MM.1S (cell line): Measurements from ENCODE around the gene DPYSL5.

Experiments
- DNase-seq: peaks from one replicate; pipeline ENCODE4 v3.0.0-alpha.2; 2015
- H2AFZ ChIP-seq: fragments of 300-600 bp; sonication (generic); 2 replicates; pipeline ENCODE4 v1.6.0; 2016; ENCODE audit warnings: antibody characterized with exemption, low read length
- H3F3A ChIP-seq: fragments of 300-600 bp; sonication (generic); 2 replicates; pipeline ENCODE4 v1.6.1; 2016; ENCODE audit warnings: mild to moderate bottlenecking, antibody characterized with exemption, low read length, moderate library complexity, mixed read lengths; ENCODE audit not compliant: insufficient read depth
- H3K27ac ChIP-seq: fragments of 300-600 bp; sonication (generic); 2 replicates; pipeline ENCODE4 v1.5.1; 2016; ENCODE audit warnings: mild to moderate bottlenecking, low read length
- H3K27me3 ChIP-seq: fragments of 300-600 bp; sonication (generic); replicated peaks from 2 replicates; pipeline ENCODE4 v1.6.0; 2016; ENCODE audit warnings: low read length; ENCODE audit not compliant: insufficient read depth
- H3K36me3 ChIP-seq: fragments of 300-600 bp; sonication (generic); replicated peaks from 2 replicates; pipeline ENCODE4 v1.6.1; 2016; ENCODE audit warnings: mild to moderate bottlenecking, low read length, mixed read lengths; ENCODE audit not compliant: insufficient read depth
- H3K4me1 ChIP-seq: fragments of 300-600 bp; sonication (generic); 2 replicates; pipeline ENCODE4 v1.6.1; 2016; ENCODE audit warnings: low read length, mixed read lengths
- H3K4me2 ChIP-seq: fragments of 300-600 bp; sonication (generic); 2 replicates; pipeline ENCODE4 v1.6.0; 2016; ENCODE audit warnings: low read depth, low read length
- H3K4me3 ChIP-seq: fragments of 300-600 bp; sonication (generic); 2 replicates; pipeline ENCODE4 v1.5.1; 2016; ENCODE audit warnings: low read length, mixed read lengths
- H3K79me2 ChIP-seq: fragments of 300-600 bp; sonication (generic); 2 replicates; pipeline ENCODE4 v1.6.1; 2016; ENCODE audit warnings: mixed run types, low read length, mixed read lengths
- H3K9ac ChIP-seq: fragments of 300-600 bp; sonication (generic); 2 replicates; pipeline ENCODE4 v1.6.1; 2016; ENCODE audit warnings: low read length, mixed read lengths
- H3K9me2 ChIP-seq: fragments of 300-600 bp; sonication (generic); replicated peaks from 2 replicates; pipeline ENCODE4 v1.6.1; 2016; ENCODE audit warnings: mild to moderate bottlenecking, low read length, mixed read lengths; ENCODE audit not compliant: insufficient read depth
- H3K9me3 ChIP-seq: fragments of 300-600 bp; sonication (generic); replicated peaks from 2 replicates; pipeline ENCODE4 v1.6.1; 2016; ENCODE audit warnings: mild to moderate bottlenecking, low read length, mixed read lengths; ENCODE audit not compliant: insufficient read depth
- H4K20me1 ChIP-seq: fragments of 300-600 bp; sonication (generic); 2 replicates; pipeline ENCODE4 v1.6.1; 2016; ENCODE audit warnings: mild to moderate bottlenecking, low read length, moderate library complexity, mixed read lengths; ENCODE audit not compliant: insufficient read depth
- CTCF ChIP-seq: fragments of 300-600 bp; sonication (generic); IDR thresholded peaks from 2 replicates; pipeline ENCODE4 v1.5.1; 2016; ENCODE audit warnings: antibody characterized with exemption, low read length, mixed read lengths
- EZH2 ChIP-seq: fragments of 300-600 bp; sonication (generic); optimal IDR thresholded peaks from 2 replicates; pipeline ENCODE3; 2017; ENCODE audit warnings: low read depth, mild to moderate bottlenecking, antibody characterized with exemption, low read length, mixed read lengths
- EZH2phosphoT487 ChIP-seq: fragments of 300-600 bp; sonication (generic); IDR thresholded peaks from 2 replicates; pipeline ENCODE4 v1.6.1; 2018; ENCODE audit warnings: antibody characterized with exemption, low read length

Gene DPYSL5

GRCh38 chr2:26933431-26934334 lies 85.8 kb downstream of the DPYSL5 start:
- no peak overlapping the region for H3K4me2 ChIP-seq
- no peaks in the 10 kb centered on the region for H3K36me3 ChIP-seq
- H3K27me3 ChIP-seq = peaks cover 20% of the 10 kb centered on the region; the same call in 1 of the 2 replicates
- no peak for TF ChIP-seq EZH2phosphoT487
- no peak for TF ChIP-seq CTCF
- TF ChIP-seq EZH2 = no peak
- no peaks in the 10 kb centered on the region for H3K79me2 ChIP-seq
- no peaks in the 10 kb centered on the region; the same call in 1 of the 2 replicates for H3K9me3 ChIP-seq
- no peak overlapping the region for H2AFZ ChIP-seq
- H3K4me3 ChIP-seq = no peak overlapping the region
- H4K20me1 ChIP-seq = no peaks in the 10 kb centered on the region
- no peak for DNase-seq
- no peak overlapping the region for H3K27ac ChIP-seq
- no peak overlapping the region for H3K9ac ChIP-seq
- H3F3A ChIP-seq = no peaks in the 10 kb centered on the region
- H3K9me2 ChIP-seq = no peaks in the 10 kb centered on the region
- no peaks in the 10 kb centered on the region for H3K4me1 ChIP-seq

- DNase-seq = no peak
- Histone ChIP-seq H3K79me2 (no peaks in the 10 kb centered on the region), H2AFZ (no peak overlapping the region), H3K9ac (no peak overlapping the region), H3F3A (no peaks in the 10 kb centered on the region), H3K4me1 (no peaks in the 10 kb centered on the region), H3K9me3 (no peaks in the 10 kb centered on the region; the same call in 1 of the 2 replicates), H3K27ac (no peak overlapping the region), H3K36me3 (no peaks in the 10 kb centered on the region), H3K4me2 (no peak overlapping the region), H3K4me3 (no peak overlapping the region), H3K9me2 (no peaks in the 10 kb centered on the region), H4K20me1 (no peaks in the 10 kb centered on the region), H3K27me3 (peaks cover 20% of the 10 kb centered on the region; the same call in 1 of the 2 replicates)
- TF ChIP-seq CTCF (no peak), EZH2phosphoT487 (no peak), EZH2 (no peak)
These were observed 86.4 kb downstream of the DPYSL5 start for GRCh38 chr2:26934335-26934724.

- Histone ChIP-seq H2AFZ (no peak overlapping the region), H3K9ac (no peak overlapping the region), H3K4me3 (no peak overlapping the region), H3K27ac (no peak overlapping the region), H3K27me3 (peaks cover 20% of the 10 kb centered on the region; the same call in 1 of the 2 replicates), H3K9me3 (no peaks in the 10 kb centered on the region; the same call in 1 of the 2 replicates), H4K20me1 (no peaks in the 10 kb centered on the region), H3K4me2 (no peak overlapping the region), H3F3A (no peaks in the 10 kb centered on the region), H3K79me2 (no peaks in the 10 kb centered on the region), H3K36me3 (no peaks in the 10 kb centered on the region), H3K9me2 (no peaks in the 10 kb centered on the region), H3K4me1 (no peaks in the 10 kb centered on the region)
- TF ChIP-seq EZH2phosphoT487 = no peak
- TF ChIP-seq CTCF = no peak
- TF ChIP-seq EZH2 = no peak
- no peak for DNase-seq
These were observed 87.1 kb downstream of the DPYSL5 start for GRCh38 chr2:26934985-26935384.
